SIG-M5 treated with dmso at 0.1 percent for 504 hours (cell line): Measurements from ENCODE around the gene UXS1.
A peak's percentile ranks its signal among the peaks of the same experiment; 100 is the strongest.

Experiments
- DNase-seq: peaks from one replicate; lab custom pipeline; 2025; ENCODE audit not compliant: unreplicated experiment; lab: John Stamatoyannopoulos, UW

UXS1 gene

GRCh38 chr2:106113361-106113966 lies 80.6 kb downstream of the UXS1 start:
- DNase-seq: no peak

- DNase-seq: no peak
These were observed 82.1 kb downstream of the UXS1 start for GRCh38 chr2:106111882-106112571.

GRCh38 chr2:106109675-106110424 lies 84.3 kb downstream of the UXS1 start:
- no peak for DNase-seq

- no peak for DNase-seq
These were observed 85.3 kb downstream of the UXS1 start for GRCh38 chr2:106108791-106109190.

GRCh38 chr2:106108351-106108750 lies 85.8 kb downstream of the UXS1 start:
- peak; percentile 14 for DNase-seq

GRCh38 chr2:106107509-106108131 lies 86.5 kb downstream of the UXS1 start:
- no peak for DNase-seq

GRCh38 chr2:106106622-106107508 lies 87.2 kb downstream of the UXS1 start:
- no peak for DNase-seq

GRCh38 chr2:106105151-106105922 lies 88.8 kb downstream of the UXS1 start:
- no peak for DNase-seq

GRCh38 chr2:106104332-106105062 lies 89.6 kb downstream of the UXS1 start:
- peak; percentile 66 for DNase-seq

GRCh38 chr2:106099691-106100090 lies 94.4 kb downstream of the UXS1 start:
- DNase-seq: no peak

GRCh38 chr2:106098664-106099063 lies 95.4 kb downstream of the UXS1 start:
- no peak for DNase-seq

- no peak for DNase-seq
These were observed 96.0 kb downstream of the UXS1 start for GRCh38 chr2:106098081-106098480.

- no peak for DNase-seq
These were observed 96.8 kb downstream of the UXS1 start for GRCh38 chr2:106097038-106098000.

GRCh38 chr2:106096299-106097037 lies 97.6 kb downstream of the UXS1 start:
- DNase-seq: no peak

GRCh38 chr2:106095478-106096298 lies 98.4 kb downstream of the UXS1 start:
- no peak for DNase-seq

GRCh38 chr2:106094131-106094841 lies 99.8 kb downstream of the UXS1 start:
- DNase-seq: no peak
